T-helper 1 cell treated with Interleukin-12 subunit alpha and Interleukin-12 subunit beta and Interleukin-4 antibody, amounts not matched to agents 30 μg/mL and 1 μg/mL, for 36 hours (primary cell): ENCODE results near the gene ARFGAP2.
"Not testable (repeated sequence)": the region's sequence is repeated elsewhere in the genome, so short reads cannot be mapped to it uniquely, and the experiment has no call there.

Experiments
- H3K27ac Mint-ChIP-seq: one replicate; pipeline ENCODE4 v1.8.0; 2021; ENCODE audit warnings: mild to moderate bottlenecking, mixed read lengths
- H3K27me3 Mint-ChIP-seq: one replicate; pipeline ENCODE4 v1.8.0; 2021; ENCODE audit warnings: low read depth, mixed read lengths
- H3K36me3 Mint-ChIP-seq: one replicate; pipeline ENCODE4 v1.8.0; 2021; ENCODE audit warnings: low read depth, mixed read lengths
- H3K4me1 Mint-ChIP-seq: one replicate; pipeline ENCODE4 v1.8.0; 2021; ENCODE audit warnings: low read depth, mixed read lengths
- H3K4me3 Mint-ChIP-seq: one replicate; pipeline ENCODE4 v1.8.0; 2021; ENCODE audit warnings: mild to moderate bottlenecking, moderate library complexity, mixed read lengths
- H3K9me3 Mint-ChIP-seq: one replicate; pipeline ENCODE4 v1.8.0; 2021; ENCODE audit warnings: mixed read lengths

ARFGAP2 gene

DNA sequence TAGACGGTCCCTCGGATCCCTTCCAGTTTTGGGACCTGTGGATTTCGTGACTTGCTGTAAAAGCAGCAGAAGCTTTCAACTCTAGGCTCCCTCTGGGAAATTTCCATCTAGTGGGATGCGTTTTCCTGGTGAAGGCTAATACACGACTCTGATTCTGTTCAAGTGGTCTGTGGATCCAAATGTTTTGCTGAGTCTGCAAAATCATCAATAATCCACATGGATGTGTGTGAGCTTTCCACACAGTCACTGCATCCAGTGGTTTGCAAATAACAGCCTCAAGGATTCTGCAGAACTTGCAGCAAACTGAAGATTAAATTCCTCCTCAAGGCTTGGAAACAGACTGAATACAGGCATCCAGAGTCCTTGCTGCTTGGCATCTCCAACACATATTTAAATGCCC is 25.9 kb upstream of the ARFGAP2 start:
- Mint-ChIP-seq H3K4me1 (no peaks in the 10 kb centered on the region), H3K4me3 (no peak overlapping the region), H3K36me3 (no peaks in the 10 kb centered on the region), H3K9me3 (no peaks in the 10 kb centered on the region), H3K27me3 (peaks cover 11% of the 10 kb centered on the region), H3K27ac (no peak overlapping the region)

DNA sequence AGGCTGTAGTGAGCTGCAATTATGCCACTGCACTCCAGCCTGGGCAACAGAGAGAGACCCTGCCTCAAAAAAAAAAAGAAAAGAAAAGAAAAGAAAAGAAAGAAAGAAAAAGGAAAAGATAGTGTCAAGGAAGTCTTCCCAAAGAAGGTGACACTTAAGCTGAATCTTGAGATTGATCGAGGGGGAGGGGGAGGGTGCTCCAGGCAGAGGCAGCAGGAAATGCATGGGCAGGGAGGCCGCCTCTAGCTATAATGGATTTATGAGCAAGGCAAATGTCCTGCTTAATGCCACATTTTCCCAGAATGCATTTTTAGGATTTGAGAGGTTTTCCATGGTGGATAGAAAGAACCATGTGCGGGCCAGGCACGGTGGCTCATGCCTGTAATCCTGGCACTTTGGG is 24.3 kb upstream of the ARFGAP2 start:
- Mint-ChIP-seq H3K36me3 (no peaks in the 10 kb centered on the region), H3K27me3 (peaks cover 11% of the 10 kb centered on the region), H3K4me1 (no peaks in the 10 kb centered on the region), H3K4me3 (no peak overlapping the region), H3K9me3 (no peaks in the 10 kb centered on the region), H3K27ac (no peak overlapping the region)

DNA sequence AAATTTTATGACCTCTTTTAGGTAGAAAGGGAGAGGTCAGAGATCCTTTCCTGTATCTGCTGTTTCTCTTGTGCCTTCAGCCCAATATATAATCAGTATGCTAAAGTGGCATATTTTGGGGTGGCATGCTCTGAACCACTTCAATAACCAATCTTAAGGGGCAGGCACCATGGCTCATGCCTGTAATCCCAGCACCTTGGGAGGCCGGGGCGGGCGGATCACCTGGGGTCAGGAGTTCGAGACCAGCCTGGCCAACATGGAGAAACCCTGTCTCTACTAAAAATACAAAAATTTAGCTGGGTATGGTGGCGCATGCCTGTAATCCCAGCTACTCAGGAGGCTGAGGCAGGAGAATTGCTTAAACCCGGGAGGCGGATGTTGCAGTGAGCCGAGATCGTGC is 21.5 kb upstream of the ARFGAP2 start:
- not testable (repeated sequence) for H3K4me3 Mint-ChIP-seq, H3K4me1 Mint-ChIP-seq, H3K36me3 Mint-ChIP-seq, H3K27ac Mint-ChIP-seq, H3K9me3 Mint-ChIP-seq
- peaks cover 11% of the 10 kb centered on the region for H3K27me3 Mint-ChIP-seq

DNA sequence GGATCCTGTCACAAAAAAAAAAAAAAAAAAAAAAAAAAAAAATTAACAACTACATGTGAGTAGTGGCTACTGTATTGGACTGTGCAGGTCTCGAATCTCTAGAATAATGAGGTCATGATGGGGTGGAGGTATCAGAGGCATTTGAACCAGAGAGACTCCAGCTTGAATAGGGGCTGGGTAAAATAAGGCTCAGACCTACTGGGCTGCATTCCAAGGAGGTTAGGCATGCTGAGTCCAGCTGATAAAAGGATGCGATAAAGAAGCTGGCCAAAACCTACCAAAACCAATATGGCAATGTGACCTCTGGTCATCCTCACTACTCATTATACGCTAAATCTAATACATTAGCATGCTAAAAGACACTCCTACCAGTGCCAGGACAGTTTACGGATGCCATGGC is 15.4 kb upstream of the ARFGAP2 start:
- Mint-ChIP-seq H3K27me3 (peaks cover 40% of the 10 kb centered on the region), H3K27ac (no peak overlapping the region), H3K9me3 (no peaks in the 10 kb centered on the region), H3K36me3 (no peaks in the 10 kb centered on the region), H3K4me3 (no peak overlapping the region), H3K4me1 (no peaks in the 10 kb centered on the region)

GRCh38 chr11:47191137-47191536 is 14.5 kb upstream of the ARFGAP2 start:
- H3K4me3 Mint-ChIP-seq, H3K9me3 Mint-ChIP-seq, H3K36me3 Mint-ChIP-seq, H3K27ac Mint-ChIP-seq, H3K4me1 Mint-ChIP-seq: not testable (repeated sequence)
- H3K27me3 Mint-ChIP-seq, result peaks cover 45% of the 10 kb centered on the region

- H3K4me1 Mint-ChIP-seq, result peaks cover 5% of the 10 kb centered on the region
- no peak overlapping the region for H3K27ac Mint-ChIP-seq
- H3K27me3 Mint-ChIP-seq, result peaks cover 42% of the 10 kb centered on the region
- H3K9me3 Mint-ChIP-seq, result no peaks in the 10 kb centered on the region
- H3K4me3 Mint-ChIP-seq, result no peak overlapping the region
- H3K36me3 Mint-ChIP-seq, result no peaks in the 10 kb centered on the region
These were observed 12.6 kb upstream of the ARFGAP2 start for GRCh38 chr11:47189100-47189834.

DNA sequence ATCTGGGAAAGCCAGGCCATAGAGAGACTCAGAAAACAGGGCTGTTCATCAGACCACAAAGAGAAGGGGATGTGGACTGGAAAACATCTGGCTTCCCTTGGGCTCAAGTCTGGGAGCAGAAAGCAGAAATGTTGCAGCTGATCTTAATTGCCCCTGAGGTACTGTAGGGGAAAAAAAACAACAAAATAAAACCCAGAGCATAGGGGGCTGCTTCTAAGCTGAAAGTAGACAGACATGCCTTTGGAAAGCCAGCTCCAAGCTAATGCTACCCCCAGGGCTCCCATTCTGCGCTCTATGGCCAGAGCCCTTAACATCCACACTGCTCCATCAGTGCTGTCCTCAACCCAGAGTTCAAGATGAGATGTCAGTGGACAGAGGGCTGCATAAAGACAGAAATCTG is 11.6 kb upstream of the ARFGAP2 start:
- no peaks in the 10 kb centered on the region for H3K9me3 Mint-ChIP-seq
- no peak overlapping the region for H3K4me3 Mint-ChIP-seq
- peaks cover 44% of the 10 kb centered on the region for H3K27me3 Mint-ChIP-seq
- peaks cover 5% of the 10 kb centered on the region for H3K4me1 Mint-ChIP-seq
- no peaks in the 10 kb centered on the region for H3K36me3 Mint-ChIP-seq
- H3K27ac Mint-ChIP-seq, result no peak overlapping the region

GRCh38 chr11:47187723-47188122 is 11.0 kb upstream of the ARFGAP2 start:
- no peak overlapping the region for H3K4me3 Mint-ChIP-seq
- H3K27me3 Mint-ChIP-seq, result peaks cover 41% of the 10 kb centered on the region
- H3K27ac Mint-ChIP-seq, result no peak overlapping the region
- no peaks in the 10 kb centered on the region for H3K9me3 Mint-ChIP-seq
- no peaks in the 10 kb centered on the region for H3K36me3 Mint-ChIP-seq
- peaks cover 5% of the 10 kb centered on the region for H3K4me1 Mint-ChIP-seq

DNA sequence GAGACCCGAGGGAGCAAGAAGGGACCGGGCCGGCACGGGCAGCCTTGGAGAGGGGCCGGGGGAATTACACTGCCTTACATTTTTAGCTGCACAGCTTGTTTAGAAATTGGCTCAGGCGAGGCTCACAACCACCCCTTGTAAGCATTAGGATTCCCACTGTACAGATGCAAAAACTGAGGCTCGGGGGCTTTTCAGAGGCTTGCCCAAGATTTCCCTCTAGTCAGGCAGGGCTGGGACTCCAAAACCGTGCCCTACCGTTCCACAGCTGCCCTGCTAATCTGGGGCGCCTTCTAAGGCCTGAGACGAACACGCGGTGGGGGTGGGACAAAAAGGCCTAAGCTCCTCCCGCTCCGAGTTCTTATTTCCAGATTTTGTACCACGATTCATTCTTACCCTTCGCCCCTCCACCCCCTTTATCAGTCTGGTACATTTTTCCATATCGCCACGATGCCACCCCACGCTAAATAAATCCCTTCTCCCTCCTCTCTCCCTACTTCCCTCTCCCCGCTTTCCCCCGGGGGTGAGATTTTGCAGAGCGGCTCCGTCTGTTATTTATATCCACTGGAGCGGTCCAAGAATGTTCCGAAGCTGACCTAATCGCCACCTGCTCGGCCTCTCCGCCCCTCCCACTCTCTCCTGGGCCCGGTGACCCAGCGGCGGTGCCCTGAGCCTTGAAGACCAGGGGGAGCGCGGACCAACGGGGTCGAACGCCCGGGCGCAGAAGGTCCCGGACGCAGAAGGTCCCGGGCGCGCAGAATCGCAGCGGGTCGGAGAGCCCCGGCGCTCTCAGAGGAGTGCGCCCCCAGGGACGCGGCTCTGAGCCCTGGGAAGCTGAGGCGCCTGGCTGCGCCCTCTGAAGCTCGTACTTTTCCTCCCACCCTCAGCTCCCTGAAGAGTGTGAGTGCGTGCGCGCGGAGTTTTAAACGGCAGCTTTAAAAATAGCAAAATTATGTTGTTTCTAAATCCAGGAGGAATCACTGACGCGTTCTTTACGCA is 10.3 kb upstream of the ARFGAP2 start:
- Mint-ChIP-seq H3K4me3 (peak overlapping the region; percentile 70), H3K27ac (no peak overlapping the region), H3K36me3 (no peaks in the 10 kb centered on the region), H3K4me1 (peaks cover 5% of the 10 kb centered on the region), H3K9me3 (no peaks in the 10 kb centered on the region), H3K27me3 (peaks cover 41% of the 10 kb centered on the region)

- Mint-ChIP-seq H3K36me3 (no peaks in the 10 kb centered on the region), H3K27ac (no peak within 1 kb of the TSS), H3K4me3 (peak within 1 kb of the TSS; percentile 70), H3K27me3 (peaks cover 35% of the 10 kb centered on the region), H3K4me1 (peaks cover 5% of the 10 kb centered on the region), H3K9me3 (no peaks in the 10 kb centered on the region)
These were observed 9.5 kb upstream of the ARFGAP2 start, which contains the start of gene PACSIN3 for GRCh38 chr11:47186076-47186699. Gene PACSIN3 (minus strand): TSS chr11:47186434. CDS start chr11:47182727, 3,707 bp downstream.

DNA sequence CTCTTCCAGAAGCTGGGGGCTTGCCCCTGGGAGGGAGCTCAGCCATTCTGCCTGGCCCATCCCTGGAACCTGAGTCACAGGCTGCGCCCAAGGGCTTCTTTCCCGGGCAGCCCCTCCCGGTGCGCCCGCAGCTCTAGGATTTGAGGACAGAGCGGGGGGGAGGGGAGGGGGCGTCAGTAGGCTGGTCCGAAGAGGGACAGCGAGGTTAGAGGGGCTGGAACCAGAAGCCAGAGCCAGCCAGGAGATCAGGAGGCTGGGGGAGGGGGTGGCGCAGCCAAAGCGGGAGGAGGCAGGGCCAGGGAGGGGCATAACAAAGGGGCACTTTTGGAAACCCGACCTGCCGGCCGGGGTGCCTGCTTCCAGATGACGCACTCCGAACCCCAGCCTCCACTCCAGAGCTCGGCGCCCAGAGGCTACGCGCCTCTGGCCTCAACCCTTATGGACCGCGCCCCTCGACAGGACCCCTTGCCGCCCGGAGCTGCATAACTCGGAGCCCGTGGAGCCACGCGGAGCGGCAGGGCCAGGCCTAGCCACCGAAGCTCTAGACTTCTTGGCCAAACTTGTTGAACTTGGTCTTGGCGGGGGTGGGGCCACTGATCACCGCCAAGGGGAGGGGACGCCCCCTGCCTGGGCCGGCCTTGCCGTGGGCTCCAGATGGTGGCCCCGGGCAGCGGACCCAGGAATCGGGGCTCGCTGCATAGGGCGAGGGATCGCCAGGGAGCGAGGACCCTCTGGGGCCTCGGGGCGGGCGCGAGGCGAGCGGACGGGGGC is 8.8 kb upstream of the ARFGAP2 start:
- Mint-ChIP-seq H3K4me3 (no peak overlapping the region), H3K4me1 (peaks cover 5% of the 10 kb centered on the region), H3K27ac (no peak overlapping the region), H3K9me3 (no peaks in the 10 kb centered on the region), H3K36me3 (no peaks in the 10 kb centered on the region), H3K27me3 (peaks cover 34% of the 10 kb centered on the region)

DNA sequence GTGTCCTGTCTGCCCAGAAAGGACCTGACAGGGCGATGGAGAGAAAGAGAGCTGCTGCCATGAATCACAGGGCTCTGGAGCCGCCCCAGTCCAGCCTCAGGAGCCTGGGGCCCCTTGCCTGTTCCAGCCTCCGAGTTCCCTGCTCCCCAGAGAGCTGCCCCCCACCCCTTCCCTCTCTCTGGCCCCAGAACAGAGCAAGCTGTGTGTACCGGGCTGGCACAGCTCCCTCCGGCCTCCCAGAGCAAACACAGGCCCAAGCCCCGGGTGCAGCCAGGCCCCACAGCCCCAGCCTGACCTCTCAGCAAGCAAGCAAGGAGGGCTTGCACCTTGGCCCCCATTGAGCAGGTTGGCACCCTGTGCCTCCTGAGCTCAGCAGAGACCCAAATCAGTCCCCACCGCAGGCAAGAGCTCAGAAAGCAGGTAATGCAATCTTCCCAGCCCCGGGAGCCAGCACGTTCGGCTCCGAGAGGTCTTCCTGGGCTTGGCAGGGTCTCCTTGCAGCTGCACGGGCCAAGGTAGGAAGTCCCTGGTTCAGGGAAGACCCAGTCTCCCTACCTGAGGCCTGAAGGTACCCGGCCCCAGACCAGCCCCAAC is 8.1 kb upstream of the ARFGAP2 start:
- Mint-ChIP-seq H3K27ac (no peak overlapping the region), H3K4me1 (peaks cover 5% of the 10 kb centered on the region), H3K9me3 (no peaks in the 10 kb centered on the region), H3K36me3 (no peaks in the 10 kb centered on the region), H3K4me3 (no peak overlapping the region), H3K27me3 (peaks cover 34% of the 10 kb centered on the region)

DNA sequence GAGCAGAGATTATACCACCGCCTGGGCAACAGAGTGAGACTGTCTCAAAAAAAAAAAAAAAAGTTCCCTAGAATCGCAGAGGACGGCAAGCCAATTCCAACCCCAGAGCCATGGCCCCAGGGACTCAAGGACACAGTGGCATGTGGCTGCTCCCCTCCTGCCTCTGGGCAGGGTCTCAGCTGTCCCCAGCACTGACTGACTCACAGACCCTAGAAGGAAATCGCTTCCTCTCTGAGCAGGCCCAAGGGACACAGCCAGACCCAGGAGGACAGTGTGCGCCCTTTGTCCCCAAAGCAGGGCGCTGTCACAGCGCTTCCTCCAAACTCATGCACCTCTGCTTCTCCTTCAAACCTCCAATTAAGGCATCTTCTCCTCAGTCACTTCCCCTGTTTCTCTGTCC is 7.3 kb upstream of the ARFGAP2 start:
- H3K27me3 Mint-ChIP-seq, result peaks cover 27% of the 10 kb centered on the region
- peaks cover 10% of the 10 kb centered on the region for H3K4me1 Mint-ChIP-seq
- H3K9me3 Mint-ChIP-seq, result no peaks in the 10 kb centered on the region
- H3K4me3 Mint-ChIP-seq, result no peak overlapping the region
- no peaks in the 10 kb centered on the region for H3K36me3 Mint-ChIP-seq
- H3K27ac Mint-ChIP-seq, result no peak overlapping the region
